RWPE1 (cell line): ENCODE results near the gene UVSSA.

Experiments
- CTCF ChIA-PET: fragments of 350-600 bp; sonication (Branson Sonifier 250); formaldehyde crosslinking; extraction: SDS; loops from one replicate; lab custom pipeline; 2021; lab: Yijun Ruan, JAX
- POLR2A ChIA-PET: fragments of 400-600 bp; formaldehyde crosslinking; extraction: SDS; loops from one replicate; lab custom pipeline; 2020; ENCODE audit warnings: antibody characterized with exemption; ENCODE audit not compliant: low non-redundant PET; lab: Yijun Ruan, JAX
- DNase-seq: peaks from one replicate; pipeline ENCODE4 v3.0.0; 2012; ENCODE audit warnings: low spot score
- H3K27ac ChIP-seq: fragments of 450-650 bp; 2 replicates; pipeline ENCODE4 v1.5.1; 2017
- TF ChIP-seq, protein P1 (sequence below): fragments of 450-650 bp; conservative IDR thresholded peaks from 2 replicates; pipeline ENCODE4 v1.5.1; 2017; ENCODE audit warnings: low read depth, mild to moderate bottlenecking

Gene UVSSA

DNA sequence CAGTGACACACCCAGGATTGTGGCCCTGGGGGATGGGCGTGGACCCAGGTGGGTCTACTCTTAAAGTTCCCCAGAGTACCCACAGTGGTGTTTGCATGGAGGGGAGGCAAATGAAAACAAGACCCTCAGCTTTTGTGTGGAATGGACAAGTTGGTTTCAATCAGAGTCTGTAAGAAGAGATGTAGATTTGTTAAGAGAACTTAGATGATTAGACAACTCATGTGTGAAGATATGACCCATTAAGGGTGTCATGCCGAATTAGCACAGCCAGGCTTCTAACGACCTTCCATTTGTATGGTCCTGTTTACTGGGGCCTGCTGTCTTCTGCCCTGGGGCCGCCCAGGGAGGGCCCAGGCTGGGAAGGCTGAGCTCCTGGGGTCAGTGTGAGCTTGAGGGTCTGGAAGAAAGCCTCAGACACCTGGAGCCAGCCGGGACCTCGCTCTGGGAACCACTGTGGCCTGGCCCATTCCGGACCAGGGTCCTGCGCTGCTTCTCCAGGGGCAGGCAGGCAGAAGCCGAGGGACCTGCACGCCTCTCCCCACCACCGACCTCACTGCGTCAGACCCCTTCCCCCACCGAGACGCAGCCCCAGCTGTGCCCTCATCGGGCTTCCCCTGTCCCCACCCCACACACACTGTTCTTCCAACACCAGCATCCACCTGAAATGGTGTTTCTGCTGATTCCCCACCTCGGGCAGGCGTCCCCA, 20.4 kb downstream of the UVSSA start:
- H3K27ac ChIP-seq, result no peak overlapping the region
- POLR2A ChIA-PET, result no interaction called here
- CTCF ChIA-PET, result no interaction called here
- no peak for DNase-seq
- TF ChIP-seq, protein P1, sequence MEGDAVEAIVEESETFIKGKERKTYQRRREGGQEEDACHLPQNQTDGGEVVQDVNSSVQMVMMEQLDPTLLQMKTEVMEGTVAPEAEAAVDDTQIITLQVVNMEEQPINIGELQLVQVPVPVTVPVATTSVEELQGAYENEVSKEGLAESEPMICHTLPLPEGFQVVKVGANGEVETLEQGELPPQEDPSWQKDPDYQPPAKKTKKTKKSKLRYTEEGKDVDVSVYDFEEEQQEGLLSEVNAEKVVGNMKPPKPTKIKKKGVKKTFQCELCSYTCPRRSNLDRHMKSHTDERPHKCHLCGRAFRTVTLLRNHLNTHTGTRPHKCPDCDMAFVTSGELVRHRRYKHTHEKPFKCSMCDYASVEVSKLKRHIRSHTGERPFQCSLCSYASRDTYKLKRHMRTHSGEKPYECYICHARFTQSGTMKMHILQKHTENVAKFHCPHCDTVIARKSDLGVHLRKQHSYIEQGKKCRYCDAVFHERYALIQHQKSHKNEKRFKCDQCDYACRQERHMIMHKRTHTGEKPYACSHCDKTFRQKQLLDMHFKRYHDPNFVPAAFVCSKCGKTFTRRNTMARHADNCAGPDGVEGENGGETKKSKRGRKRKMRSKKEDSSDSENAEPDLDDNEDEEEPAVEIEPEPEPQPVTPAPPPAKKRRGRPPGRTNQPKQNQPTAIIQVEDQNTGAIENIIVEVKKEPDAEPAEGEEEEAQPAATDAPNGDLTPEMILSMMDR, result no peak

DNA sequence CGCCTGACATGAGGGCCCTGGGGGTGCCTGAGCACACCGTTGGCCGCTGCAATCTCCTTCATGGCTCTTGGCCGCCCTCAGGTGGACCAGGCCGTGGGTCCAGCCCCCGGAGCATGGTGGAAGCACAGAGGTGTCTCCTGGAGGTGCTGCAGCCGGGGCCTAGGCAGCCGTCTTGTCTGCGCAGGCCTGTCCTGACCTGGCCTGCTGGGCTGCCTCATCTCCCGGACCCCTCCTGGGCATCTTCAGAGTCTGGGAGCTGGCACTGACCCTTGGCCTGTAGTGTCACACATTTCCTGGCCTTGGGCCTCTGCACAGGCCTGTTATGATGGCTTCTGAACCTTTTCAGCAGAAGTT, 20.9 kb downstream of the UVSSA start:
- ChIA-PET POLR2A (no interaction called here), CTCF (no interaction called here)
- no peak overlapping the region for H3K27ac ChIP-seq
- no peak for DNase-seq
- TF ChIP-seq, protein P1, result no peak

DNA sequence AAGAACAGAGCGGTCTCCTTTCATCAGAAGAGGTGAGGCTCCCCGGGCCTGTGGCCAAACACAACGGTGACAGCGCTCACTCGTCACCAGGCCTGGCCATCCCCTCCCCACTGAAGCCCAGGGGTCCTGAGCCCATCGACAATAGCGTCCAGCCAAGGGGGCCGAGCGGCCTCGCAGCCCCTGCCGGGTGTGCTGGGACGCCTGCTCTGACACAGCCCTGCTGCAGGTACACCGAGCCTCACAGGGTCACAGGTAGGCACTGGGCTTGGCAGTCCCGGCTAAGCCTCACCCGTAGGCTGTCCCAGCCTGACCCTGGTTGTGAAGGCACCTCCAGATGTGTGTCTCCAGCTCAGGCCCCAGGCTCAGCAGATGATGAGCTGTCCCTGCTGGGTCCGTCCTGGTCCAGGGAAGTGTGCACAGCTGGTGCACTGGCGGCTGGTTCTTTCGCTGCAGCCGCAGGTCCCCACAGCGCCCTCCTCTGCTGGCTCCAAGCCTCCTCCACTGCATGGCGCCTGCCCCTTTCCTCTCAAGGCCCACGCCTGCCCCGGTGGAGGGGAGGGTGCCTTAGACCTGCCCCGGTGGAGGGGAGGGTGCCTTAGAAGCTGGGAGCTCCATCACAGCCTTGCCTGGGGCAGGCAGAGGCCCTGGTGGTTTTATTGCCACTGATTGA, 21.5 kb downstream of the UVSSA start:
- H3K27ac ChIP-seq, result no peak overlapping the region
- POLR2A ChIA-PET, result no interaction called here
- CTCF ChIA-PET, result no interaction called here
- DNase-seq, result no peak
- TF ChIP-seq, protein P1, result no peak

DNA sequence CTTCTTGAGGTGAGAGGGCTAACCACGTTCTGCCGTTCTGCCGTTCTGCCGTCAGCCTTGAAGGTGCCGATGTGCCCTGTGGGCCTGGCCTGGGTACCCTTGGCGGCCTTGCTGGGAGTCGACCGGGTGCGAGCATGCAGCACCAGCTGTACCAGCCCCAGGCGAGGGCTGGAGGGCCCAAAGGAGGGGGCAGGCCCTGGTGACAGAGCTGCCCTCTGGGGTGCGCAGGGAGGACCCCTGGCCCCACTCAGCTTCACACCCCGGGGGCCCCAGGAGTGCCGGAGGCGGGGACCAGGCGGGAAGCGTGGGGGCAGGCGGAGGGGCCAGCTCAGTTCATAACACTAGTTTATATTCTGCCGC, 22.1 kb downstream of the UVSSA start:
- DNase-seq, result no peak
- no peak overlapping the region for H3K27ac ChIP-seq
- TF ChIP-seq, protein P1, result no peak
- ChIA-PET POLR2A (interaction anchor here (0.6 kb wide), 1 partner anchor 211 kb away, joined by 4 read pairs; no protein-coding TSS in a partner anchor), CTCF (no interaction called here)

DNA sequence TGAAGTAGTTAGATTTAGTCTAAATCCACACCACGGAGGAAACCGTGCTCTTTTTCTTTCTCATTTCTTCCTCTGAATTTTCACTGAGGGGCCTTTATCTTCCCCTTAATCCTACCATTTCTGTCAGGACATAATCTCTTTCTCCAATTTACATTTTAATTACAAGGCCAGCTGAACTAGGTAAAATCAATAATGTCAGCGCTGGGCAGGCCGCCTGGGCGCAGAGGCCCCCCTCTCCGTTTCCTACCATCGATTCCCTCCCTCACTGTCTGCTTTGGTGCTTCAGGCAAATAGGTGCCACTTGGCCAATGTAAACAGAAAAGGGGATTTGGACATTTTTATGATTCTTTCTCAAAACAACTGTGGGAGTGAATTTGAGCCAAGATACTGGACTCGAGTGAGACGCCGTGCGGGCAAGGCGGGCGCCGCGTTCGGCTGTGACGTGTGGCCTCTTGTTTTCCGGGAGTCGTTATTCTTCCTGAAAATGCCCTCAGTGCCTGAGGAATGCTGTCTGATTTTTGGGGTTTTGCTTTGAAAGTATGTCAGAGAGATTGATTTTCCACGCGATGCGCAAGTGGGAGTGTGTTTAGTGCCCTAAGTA, 22.6 kb downstream of the UVSSA start:
- ChIA-PET CTCF (no interaction called here), POLR2A (interaction anchor here (0.6 kb wide), 1 partner anchor 211 kb away, joined by 4 read pairs; no protein-coding TSS in a partner anchor)
- H3K27ac ChIP-seq, result no peak overlapping the region
- no peak for DNase-seq
- TF ChIP-seq, protein P1, result no peak

DNA sequence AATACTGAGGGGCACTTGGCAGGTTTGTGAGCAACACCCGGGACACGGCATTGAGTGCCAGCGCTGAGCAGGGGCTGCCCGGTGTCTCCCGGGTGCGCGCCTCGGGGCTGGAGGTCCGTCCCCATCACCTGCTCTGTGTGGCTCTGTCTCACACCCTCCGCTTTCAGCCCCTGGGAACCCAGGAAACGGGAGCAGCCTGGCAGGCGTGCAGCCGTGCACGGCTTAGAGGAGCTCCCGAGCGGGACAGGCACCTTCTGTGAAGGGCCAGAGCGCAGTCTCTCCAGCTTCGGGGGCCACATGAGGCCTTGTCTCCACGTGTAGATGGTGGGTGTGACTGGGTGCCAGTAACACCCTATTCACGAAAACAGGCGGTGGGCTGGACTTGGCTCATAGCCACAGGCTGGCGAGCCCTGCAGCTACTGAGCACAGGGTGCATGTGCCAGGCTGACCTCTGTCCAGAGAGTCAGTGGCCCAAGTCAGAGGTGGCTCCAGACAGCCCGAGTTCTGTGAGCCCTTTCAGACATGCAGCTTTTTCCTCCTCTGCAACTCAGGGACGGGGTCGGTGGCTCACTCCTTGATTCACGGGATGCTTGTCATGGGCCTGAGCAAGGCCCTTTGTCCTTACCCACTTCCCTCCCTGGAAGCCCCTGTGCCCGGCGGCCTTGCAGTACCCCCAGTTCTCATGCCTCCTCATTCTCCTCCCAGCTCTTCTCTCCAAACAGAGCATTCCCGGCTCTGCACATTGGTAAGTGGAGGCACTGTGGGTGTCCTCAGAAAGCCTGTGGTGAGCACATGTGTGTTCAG, 23.5 kb downstream of the UVSSA start:
- TF ChIP-seq, protein P1, result no peak
- no peak overlapping the region for H3K27ac ChIP-seq
- POLR2A ChIA-PET, result no interaction called here
- CTCF ChIA-PET, result no interaction called here
- no peak for DNase-seq
